Activated T-helper 2 cell treated with anti-CD3 and anti-CD28 coated beads, Interferon-gamma antibody, Interleukin-2, Interleukin-4, amounts not matched to agents 10 μg/mL and 5 μg/mL and 100 μg/mL, durations not matched to agents 14 hours and 24 hours and 36 hours (primary cell): ENCODE data around the gene TRIM71. TPM values are rescaled to one million over a fixed set of nuclear protein-coding genes. Genes with fewer than 3 reads are reported as not detected.
"Not testable (repeated sequence)": the region's sequence is repeated elsewhere in the genome, so short reads cannot be mapped to it uniquely, and the experiment has no call there.

Source experiments
- DNase-seq: peaks from one replicate; pipeline ENCODE4 v3.0.0; 2021; ENCODE audit warnings: low spot score
- H3K27ac Mint-ChIP-seq: one replicate; pipeline ENCODE4 v1.8.0; 2021; ENCODE audit warnings: mixed read lengths
- H3K27me3 Mint-ChIP-seq: one replicate; pipeline ENCODE4 v1.8.0; 2021; ENCODE audit warnings: low read depth, mixed read lengths
- H3K36me3 Mint-ChIP-seq: one replicate; pipeline ENCODE4 v1.8.0; 2021; ENCODE audit warnings: low read depth, mixed read lengths
- H3K4me1 Mint-ChIP-seq: one replicate; pipeline ENCODE4 v1.8.0; 2021; ENCODE audit warnings: low read depth, mixed read lengths
- H3K4me3 Mint-ChIP-seq: one replicate; pipeline ENCODE4 v1.8.0; 2021; ENCODE audit warnings: low read depth, mild to moderate bottlenecking, moderate library complexity, mixed read lengths
- H3K9me3 Mint-ChIP-seq: one replicate; pipeline ENCODE4 v1.8.0; 2021; ENCODE audit warnings: mixed read lengths
- intact Hi-C: fragments of 100-400 bp; cut with micrococcal nuclease; formaldehyde crosslinking; loops from one replicate; pipeline ENCODE4 v1.15.1; 2023
- total RNA-seq: library from RNA; stranded (reverse); gene quantifications from 2 replicates; pipeline ENCODE4 v1.2.3, GENCODE V29; 2022

Gene TRIM71
- total RNA-seq, 1 donor from 2014 or later, result 0.05 TPM

DNA sequence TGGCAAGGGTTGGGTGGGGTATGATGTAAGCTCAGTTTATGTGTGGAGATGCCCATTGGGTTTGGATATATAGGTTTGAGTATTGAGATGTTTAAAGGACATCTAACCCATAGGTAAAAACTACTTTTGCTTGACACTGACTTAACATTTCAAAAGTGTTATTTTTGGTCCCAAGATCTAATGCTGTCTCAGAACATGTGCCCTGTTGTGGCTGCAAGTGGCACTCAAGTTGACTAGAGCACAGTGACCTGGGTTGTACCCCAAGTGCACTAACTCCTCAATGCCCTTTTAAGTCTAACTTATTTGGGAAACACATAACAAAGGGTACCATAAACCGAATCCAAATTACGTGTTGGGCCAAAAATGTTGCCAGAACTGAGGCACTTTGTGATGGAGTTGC, 77.2 kb downstream of the TRIM71 start:
- H3K27ac Mint-ChIP-seq, result no peak overlapping the region
- H3K27me3 Mint-ChIP-seq, result peaks cover 59% of the 10 kb centered on the region
- no peak for DNase-seq
- no peaks in the 10 kb centered on the region for H3K9me3 Mint-ChIP-seq
- no peak overlapping the region for H3K4me3 Mint-ChIP-seq
- intact Hi-C loops, result no loop called here
- no peaks in the 10 kb centered on the region for H3K36me3 Mint-ChIP-seq
- no peaks in the 10 kb centered on the region for H3K4me1 Mint-ChIP-seq

DNA sequence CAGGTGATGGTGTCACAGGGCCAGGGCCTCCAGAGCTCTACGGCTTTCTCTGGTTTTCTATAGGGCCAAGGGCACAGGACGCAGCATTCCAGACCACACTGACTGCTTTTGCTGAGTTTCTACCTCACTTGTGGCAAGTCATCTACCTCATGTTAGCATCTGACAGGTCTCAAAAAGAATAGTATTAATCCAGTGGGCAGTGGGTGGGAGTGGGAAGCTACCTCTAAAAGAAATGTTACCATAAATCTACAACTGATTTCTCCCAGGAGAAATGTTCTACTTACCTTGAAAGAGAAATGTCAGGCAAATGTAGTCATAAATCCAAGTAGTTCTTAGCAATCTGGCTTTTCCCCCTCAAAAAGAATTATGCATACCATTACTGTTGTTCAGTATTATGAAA, 77.9 kb downstream of the TRIM71 start:
- Mint-ChIP-seq H3K4me1 (no peaks in the 10 kb centered on the region), H3K27me3 (peaks cover 61% of the 10 kb centered on the region), H3K36me3 (no peaks in the 10 kb centered on the region), H3K4me3 (no peak overlapping the region), H3K9me3 (no peaks in the 10 kb centered on the region), H3K27ac (no peak overlapping the region)
- intact Hi-C loops, result no loop called here
- no peak for DNase-seq

DNA sequence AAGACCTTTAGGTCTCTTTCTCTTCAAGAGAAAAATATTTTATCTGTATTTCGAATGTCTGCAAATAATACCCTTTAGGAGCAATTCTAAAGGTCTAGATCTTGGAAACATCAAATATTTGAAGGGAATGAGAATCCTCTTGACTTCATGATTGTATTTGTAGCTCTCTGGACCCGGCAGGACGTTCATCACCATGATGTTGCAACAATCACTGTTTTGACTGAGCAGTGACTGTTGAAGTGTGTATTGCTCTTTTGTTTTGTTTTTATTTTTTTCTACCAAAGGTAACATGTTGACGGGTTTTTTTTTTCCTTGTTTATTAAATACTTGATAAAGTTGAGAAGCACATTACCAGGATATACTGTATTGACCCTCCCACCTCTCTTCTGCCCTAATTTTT, 78.3 kb downstream of the TRIM71 start:
- H3K27me3 Mint-ChIP-seq, result peaks cover 65% of the 10 kb centered on the region
- H3K4me3 Mint-ChIP-seq, result no peak overlapping the region
- DNase-seq, result no peak
- no peaks in the 10 kb centered on the region for H3K36me3 Mint-ChIP-seq
- no peaks in the 10 kb centered on the region for H3K9me3 Mint-ChIP-seq
- no peaks in the 10 kb centered on the region for H3K4me1 Mint-ChIP-seq
- H3K27ac Mint-ChIP-seq, result no peak overlapping the region
- intact Hi-C loops, result no loop called here

DNA sequence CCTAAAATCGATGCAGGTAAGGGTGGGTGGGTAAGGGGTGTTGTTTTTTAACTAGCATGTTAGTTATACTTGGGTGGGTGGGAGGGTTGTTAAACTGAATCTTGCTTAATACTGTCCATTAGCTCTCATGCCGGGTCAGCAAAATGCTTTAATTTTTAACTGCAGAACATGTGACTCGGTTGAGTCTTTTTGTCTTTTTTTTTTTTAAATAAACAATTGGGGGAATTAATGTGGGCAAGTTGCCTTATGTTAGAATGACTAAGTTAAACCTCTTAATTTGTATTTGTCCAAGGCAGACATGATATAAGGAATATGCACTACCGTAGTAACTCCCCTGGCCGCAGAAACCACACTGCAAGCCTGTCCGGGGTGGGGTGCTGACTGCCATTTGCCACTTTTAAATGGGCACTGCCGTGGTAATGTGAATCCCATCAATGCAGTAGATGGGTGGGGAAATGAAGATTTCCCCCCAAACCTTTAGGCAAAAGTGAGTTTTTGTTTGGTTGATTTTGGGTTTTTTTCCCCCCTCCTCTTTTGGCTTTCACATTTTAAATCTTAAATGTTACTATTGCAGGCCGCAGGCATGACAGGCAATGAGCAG, 79.3 kb downstream of the TRIM71 start:
- Mint-ChIP-seq H3K4me1 (peaks cover under 1% of the 10 kb centered on the region), H3K36me3 (no peaks in the 10 kb centered on the region), H3K9me3 (no peaks in the 10 kb centered on the region), H3K27me3 (peaks cover 67% of the 10 kb centered on the region), H3K27ac (no peak overlapping the region), H3K4me3 (no peak overlapping the region)
- intact Hi-C loops, result no loop called here
- no peak for DNase-seq

DNA sequence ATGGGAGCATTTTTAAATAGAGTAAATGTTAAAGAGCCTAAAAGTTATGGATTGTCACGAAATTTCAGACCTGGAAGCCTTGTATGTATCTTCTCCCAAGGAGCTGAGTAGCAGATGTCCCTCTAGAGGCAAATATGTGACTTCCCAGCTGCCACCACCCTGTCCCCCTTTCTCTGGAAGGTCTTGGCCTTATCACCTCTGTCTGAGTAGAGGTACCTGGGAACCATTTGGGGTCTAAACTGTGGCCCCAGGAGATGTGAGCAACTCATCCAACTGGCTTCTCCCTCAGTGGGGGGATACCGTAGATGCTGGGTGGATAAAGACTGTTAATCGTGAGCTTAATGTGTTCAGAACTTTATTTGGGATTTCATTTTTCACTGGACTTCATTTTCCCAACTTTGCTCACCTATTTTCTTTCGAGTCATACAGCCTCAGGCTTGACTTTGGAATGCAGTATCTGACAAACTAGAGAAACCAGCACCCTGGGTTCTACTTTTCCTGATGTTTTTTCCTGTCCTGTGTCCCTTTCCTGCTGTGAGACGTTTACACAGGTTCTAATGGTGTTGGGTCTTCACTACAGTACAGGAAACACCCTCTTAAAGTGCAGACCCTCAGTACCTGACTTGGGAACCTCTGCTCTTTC, 80.3 kb downstream of the TRIM71 start:
- Mint-ChIP-seq H3K27ac (no peak overlapping the region), H3K4me3 (no peak overlapping the region), H3K36me3 (no peaks in the 10 kb centered on the region), H3K4me1 (peaks cover 4% of the 10 kb centered on the region), H3K27me3 (peaks cover 62% of the 10 kb centered on the region), H3K9me3 (no peaks in the 10 kb centered on the region)
- DNase-seq, result no peak
- intact Hi-C loops, result no loop called here

DNA sequence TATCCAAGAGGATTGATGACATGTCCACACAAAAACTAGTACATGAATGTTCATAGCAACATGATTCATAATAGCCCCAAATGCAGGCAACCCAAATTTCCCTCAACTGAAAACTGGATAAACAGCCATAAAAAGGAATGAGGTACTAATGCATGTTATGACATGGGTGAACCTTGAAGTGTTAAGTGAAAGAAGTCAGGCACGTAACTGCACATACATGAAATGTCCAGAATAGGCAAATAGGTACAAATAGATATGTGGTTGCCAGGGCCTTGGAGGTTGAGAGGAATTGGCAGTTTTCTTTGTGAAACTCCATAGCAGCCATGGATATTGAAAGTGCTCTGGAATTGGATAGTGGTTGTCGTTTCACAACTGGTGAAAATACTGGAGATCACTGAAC, 81.5 kb downstream of the TRIM71 start:
- no peak for DNase-seq
- peaks cover 4% of the 10 kb centered on the region for H3K4me1 Mint-ChIP-seq
- intact Hi-C loops, result no loop called here
- H3K27ac Mint-ChIP-seq, result no peak overlapping the region
- no peak overlapping the region for H3K4me3 Mint-ChIP-seq
- H3K9me3 Mint-ChIP-seq, result no peaks in the 10 kb centered on the region
- peaks cover 55% of the 10 kb centered on the region for H3K27me3 Mint-ChIP-seq
- H3K36me3 Mint-ChIP-seq, result no peaks in the 10 kb centered on the region

DNA sequence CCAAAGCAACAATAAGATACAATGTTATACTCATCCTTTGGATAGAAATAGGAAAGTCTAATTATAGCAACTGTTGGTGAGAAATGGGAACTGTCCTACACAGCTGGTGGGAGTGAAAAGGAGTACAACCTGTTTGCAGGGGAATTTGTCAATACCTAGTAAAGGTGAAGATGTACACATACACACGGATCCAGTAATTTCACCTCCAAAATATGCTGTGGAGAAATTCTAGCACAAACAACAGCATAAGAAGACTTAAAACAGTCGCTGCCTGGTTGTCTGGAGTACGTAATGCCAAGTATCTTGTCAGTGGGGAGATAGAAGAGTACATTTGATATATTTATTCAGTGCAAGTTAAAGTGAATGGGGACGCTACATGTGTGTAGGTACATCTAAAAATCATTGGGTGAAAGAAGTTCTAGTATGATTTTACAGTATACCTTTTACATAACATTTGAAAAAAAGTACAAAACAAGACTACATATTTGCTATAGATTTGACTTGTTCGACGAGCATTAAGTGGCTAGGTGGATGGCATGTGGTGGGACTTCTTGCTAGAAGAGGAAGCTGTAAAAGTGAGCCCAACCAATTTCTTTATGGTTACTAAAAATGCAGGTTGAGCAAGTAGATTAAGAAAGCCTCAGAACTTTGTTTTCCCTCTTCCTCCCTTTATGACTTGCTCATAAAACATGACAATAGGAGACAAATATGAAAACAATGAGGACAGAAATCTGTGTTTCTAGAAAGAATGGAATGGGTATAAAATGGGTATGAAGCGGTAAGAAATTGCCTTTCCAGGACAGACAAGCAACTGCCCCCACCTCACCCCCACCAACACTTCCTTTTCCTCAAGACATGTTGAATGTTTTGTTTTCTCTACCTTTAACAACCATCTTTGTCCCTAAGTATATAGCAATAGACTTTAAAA, 83.5 kb downstream of the TRIM71 start:
- no peak overlapping the region for H3K27ac Mint-ChIP-seq
- no peaks in the 10 kb centered on the region for H3K36me3 Mint-ChIP-seq
- no peak for DNase-seq
- H3K4me1 Mint-ChIP-seq, result peaks cover 4% of the 10 kb centered on the region
- no peak overlapping the region for H3K4me3 Mint-ChIP-seq
- H3K9me3 Mint-ChIP-seq, result no peaks in the 10 kb centered on the region
- peaks cover 34% of the 10 kb centered on the region for H3K27me3 Mint-ChIP-seq
- intact Hi-C loops, result no loop called here

DNA sequence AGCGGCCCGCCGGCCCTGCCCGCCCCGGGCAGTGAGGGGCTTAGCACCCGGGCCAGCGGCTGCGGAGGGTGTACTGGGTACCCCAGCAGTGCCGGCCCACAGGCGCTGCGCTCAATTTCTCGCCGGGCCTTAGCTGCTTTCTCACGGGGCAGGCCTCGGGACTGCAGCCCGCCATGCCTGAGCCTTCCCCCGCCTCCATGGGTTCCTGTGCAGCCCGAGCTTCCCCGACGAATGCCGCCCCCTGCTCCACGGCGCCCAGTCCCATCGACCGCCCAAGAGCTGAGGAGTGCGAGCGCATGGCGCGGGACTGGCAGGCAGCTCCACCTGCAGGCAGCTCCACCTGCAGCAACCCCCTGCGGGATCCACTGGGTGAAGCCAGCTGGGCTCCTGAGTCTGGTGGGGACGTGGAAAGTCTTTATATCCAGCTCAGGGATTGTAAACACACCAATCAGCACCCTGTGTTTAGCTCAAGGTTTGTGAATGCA, 85.1 kb downstream of the TRIM71 start:
- intact Hi-C loops, H3K4me1 Mint-ChIP-seq, H3K9me3 Mint-ChIP-seq, H3K36me3 Mint-ChIP-seq, H3K27ac Mint-ChIP-seq: not testable (repeated sequence)
- H3K27me3 Mint-ChIP-seq, result peaks cover 33% of the 10 kb centered on the region
- H3K4me3 Mint-ChIP-seq, result peak overlapping the region; percentile 51
- peak; percentile 16 for DNase-seq

DNA sequence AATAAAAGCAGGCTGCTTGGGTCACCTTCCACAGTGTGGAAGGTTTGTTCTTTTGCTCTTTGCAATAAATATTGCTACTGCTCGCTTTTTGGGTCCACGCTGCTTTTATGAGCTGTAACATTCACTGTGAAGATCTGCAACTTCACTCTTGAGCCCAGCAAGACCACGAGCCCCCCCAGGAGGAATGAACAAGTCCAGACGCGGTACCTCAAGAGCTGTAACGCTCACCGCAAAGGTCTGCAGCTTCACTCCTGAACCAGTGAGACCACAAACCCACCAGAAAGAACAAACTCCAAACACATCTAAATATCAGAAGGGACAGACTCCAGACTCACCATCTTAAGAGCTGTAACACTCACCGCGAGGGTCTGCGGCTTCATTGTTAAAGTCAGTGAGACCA, 86.2 kb downstream of the TRIM71 start:
- intact Hi-C loops, result no loop called here
- Mint-ChIP-seq H3K9me3 (no peaks in the 10 kb centered on the region), H3K27me3 (peaks cover 25% of the 10 kb centered on the region), H3K27ac (no peak overlapping the region), H3K4me3 (no peak overlapping the region), H3K4me1 (peaks cover 4% of the 10 kb centered on the region), H3K36me3 (no peaks in the 10 kb centered on the region)
- DNase-seq, result no peak

DNA sequence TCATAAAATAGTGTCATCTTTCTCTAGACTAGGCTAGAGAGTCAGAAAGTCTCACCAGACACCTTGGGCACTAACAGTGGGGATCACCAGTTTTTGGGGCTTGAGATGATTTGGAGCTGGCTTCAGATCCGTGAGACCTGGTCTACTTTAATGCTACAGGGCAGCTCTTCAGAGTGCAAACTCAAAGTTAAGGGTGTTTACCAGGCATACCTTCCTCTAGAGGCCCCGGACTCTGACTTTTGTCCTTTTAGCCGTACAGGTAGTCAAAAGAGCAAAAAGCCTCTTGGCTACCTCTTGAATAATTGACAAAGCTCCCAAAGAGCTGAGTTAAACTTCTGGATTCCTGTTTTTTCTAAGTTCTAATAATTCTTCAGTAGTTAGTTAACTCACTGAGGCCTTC, 92.2 kb downstream of the TRIM71 start:
- H3K9me3 Mint-ChIP-seq, result no peaks in the 10 kb centered on the region
- H3K36me3 Mint-ChIP-seq, result no peaks in the 10 kb centered on the region
- intact Hi-C loops, result no loop called here
- H3K27ac Mint-ChIP-seq, result no peak overlapping the region
- no peak for DNase-seq
- H3K4me1 Mint-ChIP-seq, result no peaks in the 10 kb centered on the region
- H3K27me3 Mint-ChIP-seq, result peaks cover 4% of the 10 kb centered on the region
- no peak overlapping the region for H3K4me3 Mint-ChIP-seq

DNA sequence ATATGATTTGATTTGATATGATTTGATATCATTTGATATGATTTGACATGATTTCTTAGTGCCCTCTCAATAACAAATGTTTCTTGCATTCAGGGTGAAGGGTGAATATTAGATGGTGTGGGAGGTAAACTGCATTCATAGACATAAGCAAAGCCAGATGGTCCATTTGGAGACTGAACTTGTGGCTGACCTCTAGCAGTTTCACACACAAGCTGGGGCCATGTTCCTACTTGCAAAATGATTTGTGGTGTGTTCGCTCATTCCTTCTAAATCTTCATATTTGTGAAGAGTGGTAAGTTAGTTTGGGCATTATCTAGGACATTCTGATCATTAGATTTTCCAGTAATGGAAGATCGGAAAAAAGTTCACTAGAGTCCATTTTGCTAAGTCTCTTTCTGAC, 93.2 kb downstream of the TRIM71 start:
- Mint-ChIP-seq H3K36me3 (no peaks in the 10 kb centered on the region), H3K4me1 (no peaks in the 10 kb centered on the region), H3K9me3 (no peaks in the 10 kb centered on the region), H3K27ac (no peak overlapping the region), H3K4me3 (no peak overlapping the region), H3K27me3 (peaks cover 4% of the 10 kb centered on the region)
- intact Hi-C loops, result no loop called here
- DNase-seq, result no peak

DNA sequence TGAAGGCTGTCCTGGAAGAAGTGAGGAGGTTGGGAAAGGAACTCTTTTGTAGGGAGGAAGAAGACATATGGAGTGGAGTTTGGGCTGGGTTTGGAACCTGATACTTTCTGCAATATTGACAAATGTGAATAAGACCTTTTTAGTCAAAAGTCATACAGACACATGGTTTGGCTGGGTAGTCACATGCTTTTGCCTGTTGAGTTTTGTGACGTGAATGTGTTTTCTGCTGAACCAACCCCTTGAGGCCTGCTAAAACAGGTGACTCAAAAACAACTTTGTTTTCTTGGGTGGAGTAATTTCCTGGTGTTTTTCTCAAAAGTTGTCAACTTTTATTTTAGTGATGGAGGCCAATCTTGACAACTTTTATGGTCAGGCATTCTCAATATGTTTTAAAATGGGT, 94.2 kb downstream of the TRIM71 start:
- no peak overlapping the region for H3K4me3 Mint-ChIP-seq
- intact Hi-C loops, result no loop called here
- no peak overlapping the region for H3K27ac Mint-ChIP-seq
- H3K4me1 Mint-ChIP-seq, result no peaks in the 10 kb centered on the region
- peaks cover 6% of the 10 kb centered on the region for H3K9me3 Mint-ChIP-seq
- peaks cover 4% of the 10 kb centered on the region for H3K36me3 Mint-ChIP-seq
- peaks cover 4% of the 10 kb centered on the region for H3K27me3 Mint-ChIP-seq
- no peak for DNase-seq
